Endodermal cell (in vitro differentiated cells): ENCODE measurements around the gene PCBP3. TPM values are rescaled to one million over a fixed set of nuclear protein-coding genes. Genes with fewer than 3 reads are reported as not detected.

Experiments
- DNase-seq: peaks from one replicate; pipeline ENCODE4 v3.0.0-alpha.2; 2017
- H3K27ac ChIP-seq: 2 replicates; pipeline ENCODE4 v1.5.1; 2013; ENCODE audit warnings: mild to moderate bottlenecking, low read depth, low read length, moderate library complexity
- H3K27me3 ChIP-seq: 2 replicates; pipeline ENCODE4 v1.6.1; 2013; ENCODE audit warnings: mild to moderate bottlenecking, low read length, moderate library complexity; ENCODE audit not compliant: insufficient read depth, control insufficient read depth, poor library complexity, severe bottlenecking
- H3K36me3 ChIP-seq: 2 replicates; pipeline ENCODE4 v1.7.0; 2013; ENCODE audit warnings: mild to moderate bottlenecking, low read length, moderate library complexity; ENCODE audit not compliant: control insufficient read depth, insufficient read depth
- H3K4me1 ChIP-seq: one replicate; pipeline ENCODE4 v1.7.0; 2013; ENCODE audit warnings: low read length; ENCODE audit not compliant: control insufficient read depth, insufficient read depth
- H3K4me3 ChIP-seq: 2 replicates; pipeline ENCODE4 v1.5.1; 2013; ENCODE audit warnings: mild to moderate bottlenecking, low read length, moderate library complexity
- H3K9ac ChIP-seq: 2 replicates; pipeline ENCODE4 v1.6.1; 2013; ENCODE audit warnings: mild to moderate bottlenecking, low read length, moderate library complexity; ENCODE audit not compliant: poor library complexity, severe bottlenecking; ENCODE audit errors: extremely low read depth
- H3K9me3 ChIP-seq: 2 replicates; pipeline ENCODE4 v1.6.1; 2013; ENCODE audit warnings: mild to moderate bottlenecking, low read length, moderate library complexity; ENCODE audit not compliant: control insufficient read depth
- H3K27ac Mint-ChIP-seq: 2 replicates; pipeline ENCODE4 v1.8.0; 2020; ENCODE audit warnings: mixed read lengths
- H3K27me3 Mint-ChIP-seq: 2 replicates; pipeline ENCODE4 v1.8.0; 2021; ENCODE audit warnings: mild to moderate bottlenecking, mixed read lengths; ENCODE audit not compliant: insufficient read depth
- H3K36me3 Mint-ChIP-seq: 2 replicates; pipeline ENCODE4 v1.8.0; 2020; ENCODE audit warnings: low read depth, mixed read lengths
- H3K4me1 Mint-ChIP-seq: 2 replicates; pipeline ENCODE4 v1.8.0; 2020; ENCODE audit warnings: mixed read lengths
- H3K4me3 Mint-ChIP-seq: 2 replicates; pipeline ENCODE4 v1.8.0; 2020; ENCODE audit warnings: mild to moderate bottlenecking, moderate library complexity, mixed read lengths
- H3K9me3 Mint-ChIP-seq: 2 replicates; pipeline ENCODE4 v1.8.0; 2020; ENCODE audit warnings: mild to moderate bottlenecking, mixed read lengths
- CTCF ChIP-seq: fragments of 200-600 bp; sonication (generic); conservative IDR thresholded peaks from 2 replicates; pipeline ENCODE4 v1.5.0; 2021; ENCODE audit warnings: antibody characterized with exemption, mild to moderate bottlenecking
- WGBS, 2 experiments: methylation state at CpG; one replicate each; pipeline versions ENCODE4 v1.1.5 to v1.1.7; 2013; ENCODE audit warnings: missing lambda C conversion rate in 2 of 2, mixed read lengths in 1 of 2; ENCODE audit not compliant: insufficient coverage in 1 of 2, insufficient read length in 1 of 2; 5-methylcytosine and 5-hydroxymethylcytosine counted together
- total RNA-seq, 2 donors: library from RNA; stranded (reverse); fragmentation: NEBNext Ultra II Directional in 1 of 2; extraction: Animal tissue kit (Norgen Biotek cat#: 25700) in 1 of 2; gene quantifications; 2 replicates in 1 of 2; 3 replicates in 1 of 2; pipeline ENCODE4 v1.2.1, GENCODE V29; 2021

The PCBP3 gene
- total RNA-seq, 2 donors from 2014 or later = 2.1 to 10.6 TPM

- Histone ChIP-seq H3K9me3 (peaks cover 7% of the 10 kb centered on the region), H3K4me3 (no peak overlapping the region), H3K36me3 (no peaks in the 10 kb centered on the region), H3K27ac (no peak overlapping the region), H3K27me3 (peaks cover 18% of the 10 kb centered on the region), H3K4me1 (no peaks in the 10 kb centered on the region), H3K9ac (no peak overlapping the region)
- no peak for DNase-seq
- H3K27ac Mint-ChIP-seq = no peak overlapping the region
- peaks cover 12% of the 10 kb centered on the region for H3K27me3 Mint-ChIP-seq
- WGBS, 2 experiments = 89 to 94% methylated on average over 10 to 24 of the region's 33 CpGs
- TF ChIP-seq CTCF = no peak
- no peaks in the 10 kb centered on the region for H3K36me3 Mint-ChIP-seq
- H3K4me1 Mint-ChIP-seq = peaks cover 1% of the 10 kb centered on the region
- no peak overlapping the region for H3K4me3 Mint-ChIP-seq
- H3K9me3 Mint-ChIP-seq = no peaks in the 10 kb centered on the region
These were observed 6.4 kb upstream of the PCBP3 start for GRCh38 chr21:45636951-45637646.

- Mint-ChIP-seq H3K36me3 (no peaks in the 10 kb centered on the region), H3K27ac (no peak overlapping the region), H3K4me3 (no peak overlapping the region), H3K9me3 (no peaks in the 10 kb centered on the region), H3K27me3 (peaks cover 12% of the 10 kb centered on the region), H3K4me1 (peaks cover 1% of the 10 kb centered on the region)
- no peak overlapping the region for H3K9ac ChIP-seq
- WGBS, 2 experiments = 83% methylated on average over 4 to 13 of the region's 13 CpGs
- H3K4me3 ChIP-seq = no peak overlapping the region
- no peak for DNase-seq
- peaks cover 7% of the 10 kb centered on the region for H3K9me3 ChIP-seq
- no peak for TF ChIP-seq CTCF
- H3K27ac ChIP-seq = no peak overlapping the region
- no peaks in the 10 kb centered on the region for H3K4me1 ChIP-seq
- H3K27me3 ChIP-seq = peaks cover 23% of the 10 kb centered on the region
- H3K36me3 ChIP-seq = no peaks in the 10 kb centered on the region
These were observed 5.6 kb upstream of the PCBP3 start for GRCh38 chr21:45637883-45638282.

GRCh38 chr21:45638707-45639106, 4.8 kb upstream of the PCBP3 start:
- no peak for TF ChIP-seq CTCF
- Mint-ChIP-seq H3K36me3 (no peaks in the 10 kb centered on the region), H3K27me3 (peaks cover 12% of the 10 kb centered on the region), H3K9me3 (no peaks in the 10 kb centered on the region), H3K4me1 (peaks cover 1% of the 10 kb centered on the region), H3K27ac (no peak overlapping the region), H3K4me3 (no peak overlapping the region)
- Histone ChIP-seq H3K36me3 (no peaks in the 10 kb centered on the region), H3K27ac (no peak overlapping the region), H3K9me3 (peaks cover 7% of the 10 kb centered on the region), H3K27me3 (peaks cover 23% of the 10 kb centered on the region), H3K4me1 (no peaks in the 10 kb centered on the region), H3K9ac (no peak overlapping the region), H3K4me3 (no peak overlapping the region)
- 70 to 78% methylated on average over 1 to 8 of the region's 8 CpGs for WGBS, 2 experiments
- no peak for DNase-seq
